K562 (cell line): ENCODE results near the gene FABP3. TPM values are rescaled to one million over a fixed set of nuclear protein-coding genes. Genes with fewer than 3 reads are reported as not detected.

Experiments
- ADNP ChIP-seq: fragments of 200-800 bp; sonication (Bioruptor generic); IDR thresholded peaks from 2 replicates; pipeline ENCODE4 v1.6.1; 2016; ENCODE audit warnings: missing genetic modification characterization, missing compliant biosample characterization
- ARID2 ChIP-seq: fragments of 450-650 bp; IDR thresholded peaks from 2 replicates; pipeline ENCODE4 v1.6.1; 2017; ENCODE audit warnings: antibody characterized with exemption, mild to moderate bottlenecking
- BCOR ChIP-seq: fragments of 450-650 bp; IDR thresholded peaks from 2 replicates; pipeline ENCODE4 v1.6.1; 2016
- CBX2 ChIP-seq: fragments of 200-600 bp; sonication (generic); IDR thresholded peaks from one replicate; pipeline ENCODE4 v1.6.1; 2012; ENCODE audit warnings: mild to moderate bottlenecking, low read length, inconsistent platforms; ENCODE audit not compliant: insufficient read depth, poor library complexity, severe bottlenecking
- HLTF ChIP-seq: fragments of 450-650 bp; IDR thresholded peaks from 2 replicates; pipeline ENCODE4 v1.6.1; 2016
- HMG20A ChIP-seq: fragments of 450-650 bp; formaldehyde crosslinking; conservative IDR thresholded peaks from 2 replicates; pipeline ENCODE4 v1.4.0; 2020; ENCODE audit warnings: mild to moderate bottlenecking, mixed read lengths
- HNRNPK ChIP-seq: fragments of 200-400 bp; formaldehyde crosslinking; IDR thresholded peaks from one replicate; pipeline ENCODE4 v1.6.1; 2018; ENCODE audit warnings: mild to moderate bottlenecking, low read depth, low read length; ENCODE audit not compliant: poor library complexity, severe bottlenecking
- LARP7 ChIP-seq: fragments of 450-650 bp; IDR thresholded peaks from 2 replicates; pipeline ENCODE4 v1.6.1; 2016
- NCOA6 ChIP-seq: fragments of 450-650 bp; IDR thresholded peaks from 2 replicates; pipeline ENCODE4 v1.6.1; 2017; ENCODE audit warnings: mild to moderate bottlenecking
- NEUROD1 ChIP-seq: fragments of 150-350 bp; IDR thresholded peaks from 2 replicates; pipeline ENCODE4 v1.6.1; 2014; ENCODE audit warnings: borderline replicate concordance, low read length, low read depth; ENCODE audit not compliant: partially characterized antibody
- POU5F1 ChIP-seq: fragments of 150-350 bp; IDR thresholded peaks from 2 replicates; pipeline ENCODE4 v1.6.1; 2014; ENCODE audit warnings: borderline replicate concordance, low read length, low read depth, mild to moderate bottlenecking; ENCODE audit not compliant: partially characterized antibody
- PYGO2 ChIP-seq: fragments of 450-650 bp; IDR thresholded peaks from 2 replicates; pipeline ENCODE4 v1.6.1; 2016; ENCODE audit warnings: mild to moderate bottlenecking, missing genetic modification characterization, moderate library complexity, missing compliant biosample characterization
- RCOR1 ChIP-seq, 2 experiments: IDR thresholded peaks; 2 replicates each; pipeline ENCODE4 v1.6.1; 2012; ENCODE audit warnings: low read depth in 2 of 2, low read length in 2 of 2, borderline replicate concordance in 1 of 2, improper control_type of control experiment in 1 of 2
- ZNF165 ChIP-seq: fragments of 250-450 bp; sonication (Bioruptor Pico); IDR thresholded peaks from 2 replicates; pipeline ENCODE4 v1.4.0; 2020; ENCODE audit warnings: borderline replicate concordance
- ZNF407 ChIP-seq: fragments of 450-650 bp; IDR thresholded peaks from 2 replicates; pipeline ENCODE4 v1.6.1; 2016; ENCODE audit warnings: low read depth
- polyA plus RNA-seq, 8 experiments: library from polyadenylated mRNA; depleted of rRNA in 4 of 8; stranded (reverse) in 5 of 8; unstranded in 3 of 8; fragments of >200 nt; fragmentation: Nextera tagmentation in 2 of 8; fragmentation: Illumina TruSeq in 1 of 8; extraction: Ambion mirVana in 2 of 8; extraction: Trizol in 1 of 8; gene quantifications; 2 replicates each; pipeline versions ENCODE4 v1.2.1 to v1.2.3, GENCODE V29; 2011 to 2014; ENCODE audit warnings: inconsistent platforms in 1 of 8, missing spikeins in 1 of 8
- total RNA-seq, 7 experiments: library from RNA; depleted of rRNA in 6 of 7; stranded (reverse); fragments of >200 nt in 6 of 7; fragmentation: Illumina TruSeq in 2 of 7; extraction: Trizol in 2 of 7; gene quantifications; 2 replicates each; pipeline versions ENCODE4 v1.2.1 to v1.2.3, GENCODE V29; 2011 to 2021; ENCODE audit warnings: low replicate concordance in 1 of 7
- TF ChIP-seq, protein P1 (sequence below): fragments of 250-450 bp; sonication (Bioruptor Pico); IDR thresholded peaks from 2 replicates; pipeline ENCODE4 v1.4.0; 2020
- TF ChIP-seq, protein P2 (sequence below): IDR thresholded peaks from 2 replicates; pipeline ENCODE4 v1.6.1; 2011; ENCODE audit warnings: borderline replicate concordance, low read depth, mild to moderate bottlenecking, moderate library complexity, low read length; ENCODE audit not compliant: insufficient read depth, poor library complexity, severe bottlenecking

Gene FABP3
- total and polyA plus RNA-seq, 9 of the 15 experiments (the other 6 are each of a cell fraction or from before 2014, with no cell fraction given) = 0.22 TPM; not detected in 8

- no peak for TF ChIP-seq NEUROD1
- TF ChIP-seq ADNP (tag) = 0 out of 2 replicates have a peak, but pooled peaks have one; percentile 33
- peak; percentile 53; the same call in 1 of the 2 replicates for TF ChIP-seq ARID2
- no peak for TF ChIP-seq BCOR
- no peak for TF ChIP-seq HNRNPK
- TF ChIP-seq, protein P1, sequence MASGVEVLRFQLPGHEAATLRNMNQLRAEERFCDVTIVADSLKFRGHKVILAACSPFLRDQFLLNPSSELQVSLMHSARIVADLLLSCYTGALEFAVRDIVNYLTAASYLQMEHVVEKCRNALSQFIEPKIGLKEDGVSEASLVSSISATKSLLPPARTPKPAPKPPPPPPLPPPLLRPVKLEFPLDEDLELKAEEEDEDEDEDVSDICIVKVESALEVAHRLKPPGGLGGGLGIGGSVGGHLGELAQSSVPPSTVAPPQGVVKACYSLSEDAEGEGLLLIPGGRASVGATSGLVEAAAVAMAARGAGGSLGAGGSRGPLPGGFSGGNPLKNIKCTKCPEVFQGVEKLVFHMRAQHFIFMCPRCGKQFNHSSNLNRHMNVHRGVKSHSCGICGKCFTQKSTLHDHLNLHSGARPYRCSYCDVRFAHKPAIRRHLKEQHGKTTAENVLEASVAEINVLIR (CRISPR knock-in tag) = no peak
- no peak for TF ChIP-seq ZNF407
- TF ChIP-seq PYGO2 (tag) = no peak
- no peak for TF ChIP-seq HMG20A
- no peak for TF ChIP-seq ZNF165 (CRISPR knock-in tag)
- TF ChIP-seq RCOR1 (IDR thresholded peaks at IDR 0.05; ENCODE audit: borderline replicate concordance in 1 of 2, low read depth in 2 of 2, low read length in 2 of 2) = peak in 1 of 2 experiments; percentile 54; a peak in 1 of 4 replicates
- TF ChIP-seq CBX2 = no peak
- TF ChIP-seq NCOA6 = no peak
- TF ChIP-seq, protein P2, sequence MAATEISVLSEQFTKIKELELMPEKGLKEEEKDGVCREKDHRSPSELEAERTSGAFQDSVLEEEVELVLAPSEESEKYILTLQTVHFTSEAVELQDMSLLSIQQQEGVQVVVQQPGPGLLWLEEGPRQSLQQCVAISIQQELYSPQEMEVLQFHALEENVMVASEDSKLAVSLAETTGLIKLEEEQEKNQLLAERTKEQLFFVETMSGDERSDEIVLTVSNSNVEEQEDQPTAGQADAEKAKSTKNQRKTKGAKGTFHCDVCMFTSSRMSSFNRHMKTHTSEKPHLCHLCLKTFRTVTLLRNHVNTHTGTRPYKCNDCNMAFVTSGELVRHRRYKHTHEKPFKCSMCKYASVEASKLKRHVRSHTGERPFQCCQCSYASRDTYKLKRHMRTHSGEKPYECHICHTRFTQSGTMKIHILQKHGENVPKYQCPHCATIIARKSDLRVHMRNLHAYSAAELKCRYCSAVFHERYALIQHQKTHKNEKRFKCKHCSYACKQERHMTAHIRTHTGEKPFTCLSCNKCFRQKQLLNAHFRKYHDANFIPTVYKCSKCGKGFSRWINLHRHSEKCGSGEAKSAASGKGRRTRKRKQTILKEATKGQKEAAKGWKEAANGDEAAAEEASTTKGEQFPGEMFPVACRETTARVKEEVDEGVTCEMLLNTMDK = peak; percentile 47
- no peak for TF ChIP-seq POU5F1
- TF ChIP-seq HLTF = no peak
- TF ChIP-seq LARP7 = no peak
Measured at GRCh38 chr1:31396633-31397351, 23.9 kb upstream of the FABP3 start (continued).
